Neural cell (in vitro differentiated cells): ENCODE data around the gene PACS2.

Experiments used
- CTCF ChIP-seq: fragments of 450-650 bp; IDR thresholded peaks from 2 replicates; pipeline ENCODE4 v1.5.1; 2014; ENCODE audit warnings: antibody characterized with exemption, mild to moderate bottlenecking, moderate library complexity; ENCODE audit not compliant: poor library complexity, severe bottlenecking
- EP300 ChIP-seq: fragments of 450-650 bp; conservative IDR thresholded peaks from 2 replicates; pipeline ENCODE4 v1.6.1; 2014; ENCODE audit warnings: antibody characterized with exemption, mild to moderate bottlenecking, moderate library complexity; ENCODE audit not compliant: poor library complexity, severe bottlenecking
- EZH2 ChIP-seq: fragments of 200-600, 300-800 bp; shearing (Covaris generic), sonication (generic); IDR thresholded peaks from 2 replicates; pipeline ENCODE4 v1.6.1; 2014; ENCODE audit warnings: antibody characterized with exemption, low read length, borderline replicate concordance, mild to moderate bottlenecking; ENCODE audit not compliant: insufficient read depth, poor library complexity, severe bottlenecking
- MXI1 ChIP-seq: fragments of 450-650 bp; conservative IDR thresholded peaks from 2 replicates; pipeline ENCODE4 v1.6.1; 2014; ENCODE audit warnings: antibody characterized with exemption, mild to moderate bottlenecking; ENCODE audit not compliant: poor library complexity, severe bottlenecking
- POLR2AphosphoS5 ChIP-seq: IDR thresholded peaks from 2 replicates; pipeline ENCODE4 v1.6.1; 2012
- REST ChIP-seq: IDR thresholded peaks from 2 replicates; pipeline ENCODE4 v1.6.1; 2012; ENCODE audit warnings: borderline replicate concordance
- TAF1 ChIP-seq: IDR thresholded peaks from 2 replicates; pipeline ENCODE4 v1.6.1; 2012; ENCODE audit warnings: low read depth

GRCh38 chr14:105304565-105304964 is 10.0 kb upstream of the PACS2 start:
- TF ChIP-seq CTCF = no peak
- TF ChIP-seq TAF1 = no peak
- TF ChIP-seq POLR2AphosphoS5 = no peak
- no peak for TF ChIP-seq EP300
- no peak for TF ChIP-seq EZH2
- TF ChIP-seq MXI1 = no peak
- no peak for TF ChIP-seq REST
